Measurements from ENCODE around the gene SLC16A4. TPM values are rescaled to one million over a fixed set of nuclear protein-coding genes. Genes with fewer than 3 reads are reported as not detected.

The SLC16A4 gene
- total and polyA plus RNA-seq, 2 experiments from 2014 or later = 0.94 to 1.6 TPM

DNA sequence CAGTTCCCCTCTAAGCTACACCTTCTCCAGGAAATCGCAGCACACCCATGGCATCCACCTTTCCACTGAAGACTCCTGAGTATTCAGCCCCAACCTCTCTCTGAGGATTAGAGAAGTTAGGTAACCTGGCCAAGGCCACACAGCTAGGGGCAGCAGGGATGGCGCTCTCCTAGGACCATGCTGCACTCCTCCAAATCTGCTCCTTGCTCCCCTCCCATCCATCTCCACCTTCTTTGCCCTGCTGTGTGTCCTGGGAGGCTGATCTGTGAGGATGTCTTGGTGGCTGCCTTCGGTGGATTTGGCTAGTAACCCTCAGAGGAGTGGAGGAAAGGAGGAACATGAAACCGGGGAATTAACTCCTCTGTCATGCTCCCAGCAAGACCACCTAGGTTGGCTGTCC lies 40.1 kb upstream of the SLC16A4 start:
- H3K9me2 ChIP-seq (ENCODE audit: insufficient read depth) = no peaks in the 10 kb centered on the region
- no peak for ATAC-seq
- H3K27me3 ChIP-seq (ENCODE audit: insufficient read depth) = no peaks in the 10 kb centered on the region
- no peak overlapping the region for H3K4me2 ChIP-seq
- no peaks in the 10 kb centered on the region for H4K20me1 ChIP-seq (replicated peaks; ENCODE audit: insufficient read depth)
- H3K4me1 ChIP-seq (ENCODE audit: insufficient read depth) = peaks cover 14% of the 10 kb centered on the region
- no peaks in the 10 kb centered on the region for H3F3A ChIP-seq (replicated peaks; ENCODE audit: low read depth)
- peaks cover 22% of the 10 kb centered on the region for H3K4me1 Mint-ChIP-seq
- H3K27ac ChIP-seq (ENCODE audit: low read depth) = no peak overlapping the region
- no peak for DNase-seq (ENCODE audit: low spot score)
- H3K4me3 ChIP-seq = no peak overlapping the region
- TF ChIP-seq CREB1 (CRISPR knock-in tag; IDR thresholded peaks at IDR 0.05; ENCODE audit: low read depth) = no peak
- TF ChIP-seq, protein P1, sequence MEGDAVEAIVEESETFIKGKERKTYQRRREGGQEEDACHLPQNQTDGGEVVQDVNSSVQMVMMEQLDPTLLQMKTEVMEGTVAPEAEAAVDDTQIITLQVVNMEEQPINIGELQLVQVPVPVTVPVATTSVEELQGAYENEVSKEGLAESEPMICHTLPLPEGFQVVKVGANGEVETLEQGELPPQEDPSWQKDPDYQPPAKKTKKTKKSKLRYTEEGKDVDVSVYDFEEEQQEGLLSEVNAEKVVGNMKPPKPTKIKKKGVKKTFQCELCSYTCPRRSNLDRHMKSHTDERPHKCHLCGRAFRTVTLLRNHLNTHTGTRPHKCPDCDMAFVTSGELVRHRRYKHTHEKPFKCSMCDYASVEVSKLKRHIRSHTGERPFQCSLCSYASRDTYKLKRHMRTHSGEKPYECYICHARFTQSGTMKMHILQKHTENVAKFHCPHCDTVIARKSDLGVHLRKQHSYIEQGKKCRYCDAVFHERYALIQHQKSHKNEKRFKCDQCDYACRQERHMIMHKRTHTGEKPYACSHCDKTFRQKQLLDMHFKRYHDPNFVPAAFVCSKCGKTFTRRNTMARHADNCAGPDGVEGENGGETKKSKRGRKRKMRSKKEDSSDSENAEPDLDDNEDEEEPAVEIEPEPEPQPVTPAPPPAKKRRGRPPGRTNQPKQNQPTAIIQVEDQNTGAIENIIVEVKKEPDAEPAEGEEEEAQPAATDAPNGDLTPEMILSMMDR (conservative IDR thresholded peaks at IDR 0.05; ENCODE audit: low read depth in 2 of 2) = no peak
- TF ChIP-seq EZH2 (IDR thresholded peaks at IDR 0.05; ENCODE audit: low read depth, unreplicated experiment) = no peak
- H3K36me3 Mint-ChIP-seq (ENCODE audit: low read depth) = no peaks in the 10 kb centered on the region
- H3K36me3 ChIP-seq (ENCODE audit: insufficient read depth) = no peaks in the 10 kb centered on the region
- no peak overlapping the region for H3K27ac Mint-ChIP-seq
- H2AFZ ChIP-seq = no peak overlapping the region
- no peaks in the 10 kb centered on the region for H3K79me2 ChIP-seq (replicated peaks; ENCODE audit: insufficient read depth)
- H3K4me3 Mint-ChIP-seq = no peak overlapping the region
- peaks cover 12% of the 10 kb centered on the region for H3K27me3 Mint-ChIP-seq (ENCODE audit: insufficient read depth, low read depth, poor library complexity)
- H3K9me3 Mint-ChIP-seq = no peaks in the 10 kb centered on the region

DNA sequence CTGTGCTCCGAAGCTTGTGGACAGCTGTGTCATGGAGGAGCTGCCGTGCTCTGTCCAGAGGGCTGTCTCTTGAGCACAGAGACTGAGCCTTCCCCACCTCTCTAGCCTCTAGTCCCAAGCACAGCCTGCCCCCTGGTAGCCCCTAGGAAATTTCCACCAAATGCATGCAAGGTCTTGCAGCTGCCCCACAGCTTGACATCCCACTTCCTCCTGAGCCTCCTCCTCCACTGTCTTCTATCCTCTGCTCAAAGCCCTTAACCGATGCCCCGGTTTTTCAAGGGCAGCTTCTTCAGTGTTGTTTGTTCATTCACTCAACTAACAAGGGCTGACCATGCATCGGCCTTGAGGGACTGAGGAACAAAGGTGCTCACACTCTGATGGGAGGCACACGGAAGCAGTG lies 39.5 kb upstream of the SLC16A4 start:
- ATAC-seq (no peak), DNase-seq (ENCODE audit: low spot score) (no peak)
- Mint-ChIP-seq H3K4me1 (peaks cover 24% of the 10 kb centered on the region), H3K9me3 (no peaks in the 10 kb centered on the region), H3K27me3 (ENCODE audit: insufficient read depth, low read depth, poor library complexity) (peaks cover 12% of the 10 kb centered on the region), H3K27ac (no peak overlapping the region), H3K4me3 (no peak overlapping the region), H3K36me3 (ENCODE audit: low read depth) (no peaks in the 10 kb centered on the region)
- Histone ChIP-seq H3K4me2 (no peak overlapping the region), H3K27me3 (ENCODE audit: insufficient read depth) (no peaks in the 10 kb centered on the region), H4K20me1 (replicated peaks; ENCODE audit: insufficient read depth) (no peaks in the 10 kb centered on the region), H3K27ac (ENCODE audit: low read depth) (no peak overlapping the region), H3K79me2 (replicated peaks; ENCODE audit: insufficient read depth) (no peaks in the 10 kb centered on the region), H3F3A (replicated peaks; ENCODE audit: low read depth) (no peaks in the 10 kb centered on the region), H3K4me1 (ENCODE audit: insufficient read depth) (peaks cover 14% of the 10 kb centered on the region), H3K9me2 (ENCODE audit: insufficient read depth) (no peaks in the 10 kb centered on the region), H2AFZ (no peak overlapping the region), H3K4me3 (no peak overlapping the region), H3K36me3 (ENCODE audit: insufficient read depth) (no peaks in the 10 kb centered on the region)
- TF ChIP-seq NANOG (IDR thresholded peaks at IDR 0.05; ENCODE audit: borderline replicate concordance) (no peak), CREB1 (CRISPR knock-in tag; IDR thresholded peaks at IDR 0.05; ENCODE audit: low read depth) (no peak), ZNF114 (CRISPR knock-in tag; IDR thresholded peaks at IDR 0.05) (no peak), ZNF331 (CRISPR knock-in tag; IDR thresholded peaks at IDR 0.05; ENCODE audit: low read depth) (no peak), JUNB (IDR thresholded peaks at IDR 0.05; ENCODE audit: unreplicated experiment) (no peak)
- TF ChIP-seq, protein P1 (conservative IDR thresholded peaks at IDR 0.05; ENCODE audit: low read depth in 2 of 2) = no peak
- TF ChIP-seq, protein P2, sequence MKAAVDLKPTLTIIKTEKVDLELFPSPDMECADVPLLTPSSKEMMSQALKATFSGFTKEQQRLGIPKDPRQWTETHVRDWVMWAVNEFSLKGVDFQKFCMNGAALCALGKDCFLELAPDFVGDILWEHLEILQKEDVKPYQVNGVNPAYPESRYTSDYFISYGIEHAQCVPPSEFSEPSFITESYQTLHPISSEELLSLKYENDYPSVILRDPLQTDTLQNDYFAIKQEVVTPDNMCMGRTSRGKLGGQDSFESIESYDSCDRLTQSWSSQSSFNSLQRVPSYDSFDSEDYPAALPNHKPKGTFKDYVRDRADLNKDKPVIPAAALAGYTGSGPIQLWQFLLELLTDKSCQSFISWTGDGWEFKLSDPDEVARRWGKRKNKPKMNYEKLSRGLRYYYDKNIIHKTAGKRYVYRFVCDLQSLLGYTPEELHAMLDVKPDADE (IDR thresholded peaks at IDR 0.05) = no peak

All from GM23338 (cell line).